ENCODE measurements around the gene HCAR1.
"Not testable (repeated sequence)": the region's sequence is repeated elsewhere in the genome, so short reads cannot be mapped to it uniquely, and the experiment has no call there.

- TF ChIP-seq, protein P1, sequence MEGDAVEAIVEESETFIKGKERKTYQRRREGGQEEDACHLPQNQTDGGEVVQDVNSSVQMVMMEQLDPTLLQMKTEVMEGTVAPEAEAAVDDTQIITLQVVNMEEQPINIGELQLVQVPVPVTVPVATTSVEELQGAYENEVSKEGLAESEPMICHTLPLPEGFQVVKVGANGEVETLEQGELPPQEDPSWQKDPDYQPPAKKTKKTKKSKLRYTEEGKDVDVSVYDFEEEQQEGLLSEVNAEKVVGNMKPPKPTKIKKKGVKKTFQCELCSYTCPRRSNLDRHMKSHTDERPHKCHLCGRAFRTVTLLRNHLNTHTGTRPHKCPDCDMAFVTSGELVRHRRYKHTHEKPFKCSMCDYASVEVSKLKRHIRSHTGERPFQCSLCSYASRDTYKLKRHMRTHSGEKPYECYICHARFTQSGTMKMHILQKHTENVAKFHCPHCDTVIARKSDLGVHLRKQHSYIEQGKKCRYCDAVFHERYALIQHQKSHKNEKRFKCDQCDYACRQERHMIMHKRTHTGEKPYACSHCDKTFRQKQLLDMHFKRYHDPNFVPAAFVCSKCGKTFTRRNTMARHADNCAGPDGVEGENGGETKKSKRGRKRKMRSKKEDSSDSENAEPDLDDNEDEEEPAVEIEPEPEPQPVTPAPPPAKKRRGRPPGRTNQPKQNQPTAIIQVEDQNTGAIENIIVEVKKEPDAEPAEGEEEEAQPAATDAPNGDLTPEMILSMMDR (conservative IDR thresholded peaks at IDR 0.05; ENCODE audit: low read depth, low read length): not testable (repeated sequence)
- TF ChIP-seq EZH2phosphoT487 (IDR thresholded peaks at IDR 0.05; ENCODE audit: borderline replicate concordance, low read length); EZH2 (IDR thresholded peaks at IDR 0.05; ENCODE audit: low read length, unreplicated experiment): not testable (repeated sequence)
Measured at GRCh38 chr12:122715211-122715610, 15.4 kb downstream of the HCAR1 start.
